Measurements from ENCODE around the gene GRIA4.
"Not testable (repeated sequence)": the region's sequence is repeated elsewhere in the genome, so short reads cannot be mapped to it uniquely, and the experiment has no call there.

GRIA4 gene

GRCh38 chr11:105948918-105949590 is 339.2 kb downstream of the GRIA4 start:
- no peak for DNase-seq (ENCODE audit: low read depth, low spot score)
- H3K4me3 ChIP-seq (ENCODE audit: low read length): no peak overlapping the region

DNA sequence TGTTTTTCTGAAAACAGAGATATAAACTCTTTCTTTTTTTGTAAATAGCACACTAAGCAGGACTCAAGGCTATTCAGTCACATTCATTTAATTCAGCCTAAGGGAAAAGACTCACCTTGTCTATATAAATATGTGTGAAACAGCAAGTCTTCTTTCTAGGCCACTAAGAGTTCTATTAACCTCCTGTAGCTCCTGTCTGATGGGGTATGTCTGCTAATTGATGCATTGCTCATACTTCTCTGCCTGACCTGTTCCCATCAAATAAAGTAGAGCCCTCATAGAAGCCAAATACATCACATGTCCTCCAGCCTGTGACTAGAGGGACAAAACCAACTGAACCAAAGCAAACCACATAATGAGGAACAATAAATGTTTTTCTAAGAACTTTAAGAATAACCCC is 344.0 kb downstream of the GRIA4 start:
- no peak overlapping the region for H3K4me3 ChIP-seq (ENCODE audit: low read length)
- DNase-seq (ENCODE audit: low read depth, low spot score): no peak

DNA sequence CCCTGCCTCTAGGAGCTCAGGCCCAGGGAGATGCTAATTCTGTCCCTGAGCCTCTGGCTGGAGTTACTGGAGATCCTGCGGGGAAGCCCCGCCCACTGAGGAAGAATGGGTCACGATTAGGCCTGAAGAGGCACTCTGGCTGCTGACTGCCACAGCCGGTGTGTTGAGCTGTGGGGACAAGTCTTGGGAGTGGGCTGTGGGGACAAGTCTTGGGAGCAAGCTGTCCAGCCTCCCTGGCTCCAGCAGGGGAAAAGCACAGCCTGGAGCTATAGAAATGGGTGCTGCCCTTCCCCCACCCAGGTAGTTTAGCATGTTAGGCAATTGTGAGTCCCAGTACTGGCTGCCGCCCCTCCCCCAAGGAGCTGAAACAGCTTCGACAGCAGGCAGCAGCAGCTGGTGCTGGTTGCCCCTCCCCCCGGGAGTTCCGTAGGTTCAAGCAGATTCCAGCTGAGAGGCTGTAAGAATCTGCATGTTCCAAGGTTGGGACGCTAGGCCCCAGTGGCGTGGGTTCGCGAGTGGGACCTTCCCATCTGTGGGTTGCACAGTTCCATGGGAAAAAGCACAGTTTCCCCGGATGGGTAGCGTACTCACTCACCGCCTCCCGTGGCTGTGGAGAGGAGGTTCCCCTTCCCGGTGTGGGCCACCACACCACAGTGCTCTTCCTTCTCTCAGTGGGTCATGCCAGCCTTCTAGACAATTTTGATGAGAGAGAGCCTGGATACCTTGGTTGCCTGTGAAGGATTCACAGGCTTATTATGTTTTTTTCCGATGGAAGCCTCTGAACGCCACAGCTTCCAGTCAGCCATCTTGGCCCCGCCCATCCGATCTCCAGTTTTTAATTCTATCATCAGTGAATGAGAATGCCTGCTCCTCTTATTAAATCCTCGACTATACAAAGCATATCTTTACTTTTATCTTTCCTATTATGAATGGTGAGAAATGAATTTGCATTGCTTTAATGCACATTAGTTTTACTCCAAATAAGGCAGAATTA is 350.7 kb downstream of the GRIA4 start:
- no peak overlapping the region for H3K4me3 ChIP-seq (ENCODE audit: low read length)
- DNase-seq (ENCODE audit: low read depth, low spot score): no peak

DNA sequence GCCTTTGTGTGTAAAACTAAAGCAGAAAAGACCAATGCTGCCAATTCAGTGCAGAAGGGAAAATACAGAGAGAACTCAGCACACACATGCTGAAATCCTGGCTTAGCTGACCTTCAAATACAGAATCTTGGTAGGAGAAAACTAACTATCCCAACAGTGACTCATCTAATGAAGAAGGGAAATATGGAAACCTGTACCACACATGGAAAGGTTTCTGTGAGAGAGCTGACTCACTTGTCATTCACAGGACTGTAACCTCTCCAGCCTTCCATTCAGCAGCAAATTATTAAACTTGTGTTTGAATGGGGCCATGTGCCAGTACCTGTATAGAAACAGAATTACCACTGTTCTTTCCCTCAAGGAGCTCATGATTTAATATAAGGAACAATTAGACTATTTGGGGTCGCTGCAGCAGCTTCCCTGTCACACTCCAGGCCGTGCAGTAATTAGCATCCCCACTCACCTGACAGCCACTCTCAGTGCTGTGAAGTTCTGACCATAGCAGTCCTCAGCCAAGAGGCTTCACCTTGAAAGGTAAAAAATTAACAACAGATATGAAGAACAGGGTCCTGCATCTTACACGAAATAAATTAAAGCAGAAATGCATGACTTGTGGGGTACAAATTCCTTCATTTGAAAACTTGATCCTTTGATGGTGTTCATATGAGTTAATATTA is 358.3 kb downstream of the GRIA4 start:
- no peak for DNase-seq (ENCODE audit: low read depth, low spot score)
- no peak overlapping the region for H3K4me3 ChIP-seq (ENCODE audit: low read length)

DNA sequence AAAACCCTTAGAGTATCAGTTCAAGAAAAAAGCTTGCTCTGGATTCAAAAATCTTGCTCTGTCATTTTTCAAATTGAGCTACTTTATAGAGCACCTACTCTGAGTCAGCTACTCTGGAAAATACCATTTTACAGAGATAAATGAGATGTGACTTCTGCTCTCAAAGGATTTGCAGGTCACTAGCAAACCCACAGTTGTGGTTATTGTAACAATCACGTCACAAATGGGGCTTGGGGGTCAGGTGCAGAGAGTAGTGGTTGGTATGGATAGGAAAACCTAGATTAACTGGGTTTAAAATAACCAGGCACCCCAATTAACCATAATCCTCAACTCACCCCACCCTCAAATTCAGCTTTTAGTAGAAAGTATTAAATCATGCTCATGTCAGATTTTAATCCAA is 359.9 kb downstream of the GRIA4 start:
- DNase-seq (ENCODE audit: low read depth, low spot score): no peak
- H3K4me3 ChIP-seq (ENCODE audit: low read length): no peak overlapping the region

DNA sequence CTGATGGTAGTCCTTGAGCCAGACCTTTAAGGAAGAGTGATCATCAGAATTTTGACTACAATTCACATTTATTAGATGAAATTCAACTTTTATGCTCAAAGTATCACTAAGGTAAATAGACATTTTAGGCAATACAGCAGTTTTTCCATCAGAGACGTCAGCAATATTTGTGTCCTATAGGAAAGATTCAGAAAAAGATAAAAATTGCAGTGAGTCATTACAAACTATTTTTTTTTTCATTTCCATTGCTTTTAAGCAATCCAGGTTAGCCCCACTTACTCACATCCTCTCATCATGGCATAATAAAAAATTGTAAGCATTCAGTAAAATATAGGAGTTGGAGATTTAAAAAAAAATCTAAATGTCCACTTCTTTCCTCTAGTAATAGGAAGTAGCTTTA is 365.3 kb downstream of the GRIA4 start:
- no peak for DNase-seq (ENCODE audit: low read depth, low spot score)

DNA sequence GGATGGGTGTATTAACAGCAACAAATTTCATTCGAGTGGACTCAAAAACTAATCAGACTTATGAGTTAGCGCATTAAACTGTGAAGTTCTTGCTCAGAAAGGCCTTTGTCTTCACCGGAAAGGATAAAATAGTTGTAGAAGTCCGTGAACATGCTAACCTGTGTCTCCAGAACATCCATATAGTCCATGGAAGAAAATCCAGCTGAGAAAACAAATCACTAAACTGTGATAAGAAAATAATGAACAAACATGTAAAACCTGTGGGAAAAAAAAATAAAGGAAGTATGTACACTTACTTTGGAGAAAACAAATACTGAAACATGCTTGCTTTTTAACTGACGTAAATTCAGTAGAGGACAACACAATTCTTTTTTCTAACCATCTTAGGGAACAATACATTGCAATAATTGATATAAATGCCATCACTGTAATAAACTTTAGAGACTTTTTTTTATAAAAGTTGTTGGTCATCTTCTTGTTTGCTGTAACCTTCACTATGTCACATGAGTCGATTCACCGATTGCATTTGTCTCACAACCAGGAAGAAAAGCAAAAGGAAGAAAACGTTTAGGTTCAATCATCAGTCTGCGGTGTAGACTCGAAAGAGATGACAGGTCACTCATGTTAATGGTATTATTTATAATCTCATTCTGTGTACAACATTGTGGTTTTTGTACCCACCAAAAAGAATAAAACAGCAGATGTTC is 370.3 kb downstream of the GRIA4 start:
- DNase-seq (ENCODE audit: low read depth, low spot score): no peak
- H3K4me3 ChIP-seq (ENCODE audit: low read length): no peak overlapping the region

More for the DNA sequence above, 365.3 kb downstream of the GRIA4 start:
- no peak overlapping the region for H3K4me3 ChIP-seq (ENCODE audit: low read length)

DNA sequence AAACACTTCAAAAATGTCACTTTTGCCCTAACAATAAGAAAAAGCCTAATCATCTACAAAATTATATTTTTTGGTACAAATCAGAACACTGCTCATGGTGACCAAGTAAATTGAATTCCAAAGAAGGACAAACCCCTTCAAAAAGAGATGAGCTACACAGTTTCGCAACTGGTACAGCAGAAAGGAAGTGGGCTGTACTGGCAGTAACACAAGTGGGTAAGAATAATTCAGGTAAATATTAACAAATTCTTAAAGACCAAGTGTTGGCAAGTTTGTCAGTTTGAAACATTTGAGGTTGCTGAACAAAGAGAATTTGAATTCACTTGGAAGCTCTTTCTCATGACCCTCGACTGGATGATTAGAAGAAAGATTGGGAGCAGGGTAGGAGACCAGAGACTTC is 376.7 kb downstream of the GRIA4 start:
- no peak for DNase-seq (ENCODE audit: low read depth, low spot score)
- H3K4me3 ChIP-seq (ENCODE audit: low read length): no peak overlapping the region

DNA sequence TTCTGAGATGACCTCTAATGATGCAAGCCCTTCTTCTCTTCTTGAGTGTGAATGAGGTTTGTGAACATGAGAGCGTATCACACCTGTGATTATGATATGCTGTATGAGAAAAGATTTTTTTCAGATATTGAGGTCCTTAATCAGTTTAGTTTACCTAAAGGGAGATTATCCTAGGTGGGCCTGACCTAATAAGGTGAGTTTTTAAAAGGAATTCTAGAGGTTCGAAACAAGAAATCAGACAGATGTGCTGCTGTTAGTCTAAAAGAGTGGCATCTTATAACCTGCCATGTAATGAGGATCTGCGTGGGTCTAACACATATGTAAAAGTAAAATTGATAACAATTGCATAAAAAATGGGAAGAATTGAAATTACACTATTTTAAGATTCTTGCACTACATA is 378.3 kb downstream of the GRIA4 start:
- DNase-seq (ENCODE audit: low read depth, low spot score): no peak
- no peak overlapping the region for H3K4me3 ChIP-seq (ENCODE audit: low read length)

DNA sequence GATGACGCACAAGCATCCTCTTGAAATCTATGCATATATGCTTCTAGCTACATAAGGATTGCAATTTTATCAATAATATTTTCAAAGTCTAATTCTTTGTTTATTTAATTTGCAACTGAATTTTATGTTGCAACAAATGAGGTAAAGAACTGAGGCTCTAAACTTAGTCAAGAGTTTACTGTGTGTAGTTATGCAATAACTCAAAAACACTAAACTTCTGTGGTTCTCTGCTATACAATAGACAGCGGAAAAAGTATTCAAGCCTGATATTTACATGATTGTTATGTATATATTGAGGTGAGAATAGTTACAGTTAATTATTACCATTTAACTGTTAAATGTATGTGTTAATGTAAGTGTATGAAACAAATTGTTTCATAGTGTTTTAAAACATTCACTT is 379.3 kb downstream of the GRIA4 start:
- no peak overlapping the region for H3K4me3 ChIP-seq (ENCODE audit: low read length)
- no peak for DNase-seq (ENCODE audit: low read depth, low spot score)

GRCh38 chr11:105991888-105992287 is 382.0 kb downstream of the GRIA4 start:
- no peak overlapping the region for H3K4me3 ChIP-seq (ENCODE audit: low read length)
- no peak for DNase-seq (ENCODE audit: low read depth, low spot score)

DNA sequence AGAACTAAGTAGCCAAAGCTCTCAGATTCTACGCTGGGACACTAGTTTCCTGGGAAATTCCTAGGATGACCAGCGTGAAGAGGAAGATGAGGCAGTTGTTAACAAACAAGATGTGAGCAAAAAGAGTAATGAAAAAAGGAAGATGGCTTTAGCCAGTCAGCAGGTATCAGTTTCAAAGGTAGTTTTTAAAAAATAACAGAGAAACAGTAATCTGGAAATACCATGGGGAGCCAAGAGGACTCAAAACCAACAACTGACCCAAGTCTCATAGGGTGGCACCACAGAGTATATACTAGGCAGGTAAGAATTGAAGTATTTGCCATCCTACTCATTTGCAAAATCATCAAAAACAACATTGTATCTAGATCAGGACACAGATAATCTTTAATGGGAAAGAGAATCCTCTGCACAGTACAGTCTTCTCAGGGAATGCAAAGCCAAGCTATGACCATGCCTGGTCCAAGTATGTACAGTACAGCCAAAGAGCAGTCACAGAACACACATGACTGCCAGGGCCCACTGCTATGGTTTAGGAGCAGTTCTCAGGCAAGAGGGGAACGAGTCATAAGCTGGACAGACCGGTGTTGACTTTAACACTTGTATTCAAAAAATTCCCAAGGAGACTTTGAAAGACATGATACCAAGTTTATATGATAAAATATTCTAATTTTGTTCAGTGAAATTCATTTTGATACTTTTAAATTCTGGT is 391.6 kb downstream of the GRIA4 start:
- DNase-seq (ENCODE audit: low read depth, low spot score): no peak

GRCh38 chr11:106003094-106003493 is 393.2 kb downstream of the GRIA4 start:
- DNase-seq (ENCODE audit: low read depth, low spot score); H3K4me3 ChIP-seq (ENCODE audit: low read length): not testable (repeated sequence)

More for the DNA sequence above, 391.6 kb downstream of the GRIA4 start:
- no peak overlapping the region for H3K4me3 ChIP-seq (ENCODE audit: low read length)

- no peak for DNase-seq (ENCODE audit: low read depth, low spot score)
- no peak overlapping the region for H3K4me3 ChIP-seq (ENCODE audit: low read length)
Measured at GRCh38 chr11:106011481-106011880, 401.6 kb downstream of the GRIA4 start.

GRCh38 chr11:106012744-106013143 is 402.9 kb downstream of the GRIA4 start:
- H3K4me3 ChIP-seq (ENCODE audit: low read length): no peak overlapping the region
- DNase-seq (ENCODE audit: low read depth, low spot score): no peak

GRCh38 chr11:106014035-106014434 is 404.2 kb downstream of the GRIA4 start:
- DNase-seq (ENCODE audit: low read depth, low spot score): no peak
- H3K4me3 ChIP-seq (ENCODE audit: low read length): no peak overlapping the region

GRCh38 chr11:106014620-106015019 is 404.7 kb downstream of the GRIA4 start:
- no peak for DNase-seq (ENCODE audit: low read depth, low spot score)
- H3K4me3 ChIP-seq (ENCODE audit: low read length): no peak overlapping the region

DNA sequence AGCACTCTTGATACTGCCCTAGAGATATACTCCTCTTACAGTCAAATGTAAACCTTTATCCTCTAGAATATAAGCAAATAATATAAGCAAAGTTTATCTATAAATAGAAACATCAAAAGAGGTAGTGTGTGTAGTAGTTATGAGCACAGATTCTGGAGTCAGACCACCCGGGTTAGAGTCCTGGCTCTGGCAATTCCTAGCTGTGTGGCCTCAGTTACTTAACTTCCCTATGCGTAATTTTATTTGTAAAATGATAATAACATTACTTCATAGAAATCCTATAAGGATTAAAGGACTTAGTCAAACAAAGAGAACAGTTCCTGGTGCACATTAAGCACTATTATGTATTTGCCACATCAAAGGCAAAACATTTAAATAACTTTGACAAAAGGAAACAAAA is 405.2 kb downstream of the GRIA4 start:
- H3K4me3 ChIP-seq (ENCODE audit: low read length): no peak overlapping the region

GRCh38 chr11:106017093-106017492 is 407.2 kb downstream of the GRIA4 start:
- no peak for DNase-seq (ENCODE audit: low read depth, low spot score)
- H3K4me3 ChIP-seq (ENCODE audit: low read length): no peak overlapping the region

More for the DNA sequence above, 405.2 kb downstream of the GRIA4 start:
- no peak for DNase-seq (ENCODE audit: low read depth, low spot score)
